NCI-H2081 (cell line): ENCODE data around the gene SS18.
"Not testable (repeated sequence)": the region's sequence is repeated elsewhere in the genome, so short reads cannot be mapped to it uniquely, and the experiment has no call there.

Experiments used
- DNase-seq, 2 experiments: peaks; one replicate each; lab custom pipeline; 2025; lab: John Stamatoyannopoulos, UW

SS18 gene

GRCh38 chr18:26090130-26091046 is at the start of gene SS18:
TSS of gene SS18 (minus strand) at chr18:26090613. CDS start at chr18:26090569, 44 bp downstream.
- peak; percentile 90 to 91 for DNase-seq

GRCh38 chr18:26135548-26135947 is 45.1 kb upstream of the SS18 start:
- no peak for DNase-seq

- no peak for DNase-seq
Observed at GRCh38 chr18:26134107-26134506, 43.7 kb upstream of the SS18 start.

- DNase-seq = no peak
Observed at GRCh38 chr18:26133652-26134051, 43.2 kb upstream of the SS18 start, which contains the start of gene PSMA8. TSS of gene PSMA8 (plus strand) at chr18:26133869. CDS start at chr18:26133966, 97 bp downstream.

- DNase-seq = not testable (repeated sequence)
Observed at GRCh38 chr18:26128192-26128591, 37.8 kb upstream of the SS18 start.

- DNase-seq = no peak
Observed at GRCh38 chr18:26127786-26128185, 37.4 kb upstream of the SS18 start.

DNA sequence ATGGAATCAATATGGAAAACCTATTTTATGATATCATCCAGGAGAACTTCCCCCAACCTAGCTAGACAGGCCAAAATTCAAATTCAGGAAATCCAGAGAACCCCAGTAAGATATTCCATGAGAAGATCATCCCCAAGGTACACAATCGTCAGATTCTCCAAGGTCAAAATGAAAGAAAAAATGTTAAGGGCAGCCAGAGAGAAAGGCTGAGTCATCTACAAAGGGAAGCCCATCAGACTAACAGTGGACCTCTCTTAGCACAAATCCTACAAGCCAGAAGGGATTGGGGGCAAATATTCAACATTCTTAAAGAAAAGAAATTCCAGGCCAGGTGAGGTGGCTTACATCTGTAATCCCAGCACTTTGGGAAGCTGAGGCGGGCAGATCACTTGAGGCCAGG is 31.6 kb upstream of the SS18 start:
- DNase-seq = not testable (repeated sequence)

DNA sequence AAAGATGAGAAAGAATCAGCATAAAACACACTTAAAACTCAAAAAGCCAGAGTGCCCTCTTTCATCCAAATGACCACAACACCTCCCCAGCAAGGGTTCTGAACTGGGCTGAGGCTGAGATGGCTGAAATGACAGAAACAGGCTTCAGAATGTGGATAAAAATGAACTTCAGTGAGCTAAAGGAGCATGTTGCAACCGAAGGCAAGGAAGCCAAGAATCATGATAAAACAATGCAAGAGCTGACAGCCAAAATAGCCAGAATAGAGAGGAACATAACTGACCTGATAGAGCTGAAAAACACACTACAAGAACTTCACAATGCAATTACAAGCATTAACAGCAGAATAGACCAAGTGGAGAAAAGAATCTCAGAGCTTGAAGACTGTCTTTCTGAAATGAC is 31.1 kb upstream of the SS18 start:
- DNase-seq = no peak

DNA sequence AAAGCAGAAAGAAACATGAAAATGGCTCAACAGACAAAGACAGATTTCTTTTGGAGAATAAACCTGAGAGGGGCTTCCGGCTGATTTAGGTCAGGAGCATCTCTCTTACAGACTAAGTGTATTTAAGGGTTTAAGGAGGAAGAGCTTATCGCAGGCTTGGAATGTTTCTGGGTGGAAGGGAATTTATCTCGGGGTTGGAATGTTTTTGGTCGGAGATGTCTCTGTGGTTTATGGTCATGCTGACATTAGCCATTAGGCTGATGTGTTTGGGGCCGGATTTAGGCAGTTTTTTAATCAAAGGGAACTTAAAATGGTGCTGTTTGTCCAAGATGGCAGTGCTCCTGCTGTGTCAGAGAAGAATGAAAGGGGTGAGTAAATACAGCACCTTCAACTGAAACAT is 28.8 kb upstream of the SS18 start:
- no peak for DNase-seq

DNA sequence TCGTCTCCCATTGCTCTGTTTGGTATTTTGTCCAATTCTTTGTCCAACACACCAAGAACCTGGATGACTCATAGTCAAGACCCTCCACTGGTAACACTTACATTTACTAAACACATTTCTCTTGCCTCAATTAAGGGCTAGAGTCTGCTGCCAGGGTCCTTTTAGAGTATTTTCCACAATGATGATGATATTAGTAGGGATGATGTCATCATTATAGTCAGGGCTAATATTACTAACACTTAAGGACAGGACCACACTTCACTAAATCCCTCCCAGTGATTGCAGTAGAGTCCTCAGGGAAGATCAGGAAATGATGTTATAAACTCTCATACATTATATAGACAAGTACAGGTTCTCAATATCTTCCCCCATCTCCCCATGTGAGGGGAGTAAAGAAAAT is 13.6 kb upstream of the SS18 start:
- no peak for DNase-seq

DNA sequence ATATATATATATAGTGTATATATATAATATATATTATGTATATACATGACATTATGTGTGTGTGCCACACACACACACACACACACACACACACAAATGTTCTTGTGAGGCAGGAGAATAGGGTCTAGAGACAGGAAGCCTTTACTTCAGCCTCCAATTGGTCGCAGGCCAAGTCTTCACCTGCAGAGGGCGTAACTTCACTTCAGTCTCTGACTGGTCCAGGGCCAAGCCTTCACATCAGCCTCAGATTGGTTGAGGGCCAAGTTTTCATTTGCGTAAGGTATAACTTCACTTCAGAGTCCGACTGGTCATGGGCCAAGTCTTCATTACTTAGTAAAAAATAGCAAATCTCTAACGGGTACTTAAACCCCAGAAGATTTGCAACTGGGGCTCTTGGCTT is 13.2 kb upstream of the SS18 start:
- no peak for DNase-seq

- no peak for DNase-seq
Observed at GRCh38 chr18:26097563-26097962, 7.2 kb upstream of the SS18 start.

DNA sequence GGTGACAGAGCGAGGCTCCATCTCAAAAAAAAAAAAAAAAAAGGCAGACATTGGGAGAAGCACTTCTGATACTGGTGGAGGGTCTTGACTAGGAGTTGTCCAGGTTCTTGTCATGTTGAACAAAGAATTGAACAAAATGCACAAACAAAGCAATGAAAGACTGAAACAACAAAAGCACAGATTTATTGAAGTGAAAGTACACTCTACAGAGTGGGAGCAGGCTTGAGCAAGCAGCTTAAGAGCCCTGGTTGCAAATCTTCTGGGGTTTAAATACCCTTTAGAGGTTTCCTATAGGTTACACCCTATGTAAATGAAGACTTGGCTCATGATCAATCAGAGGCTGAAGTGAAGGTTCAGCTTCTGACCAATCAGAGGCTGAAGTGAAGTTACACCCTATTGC is 6.4 kb upstream of the SS18 start:
- no peak for DNase-seq

GRCh38 chr18:26091047-26091630 is 726 bp upstream of the SS18 start:
- no peak for DNase-seq

- peak in 1 of 2 experiments; percentile 13 for DNase-seq
Observed at GRCh38 chr18:26089293-26090129, 902 bp downstream of the SS18 start.

- DNase-seq = no peak
Observed at GRCh38 chr18:26088487-26088886, 1.9 kb downstream of the SS18 start.

DNA sequence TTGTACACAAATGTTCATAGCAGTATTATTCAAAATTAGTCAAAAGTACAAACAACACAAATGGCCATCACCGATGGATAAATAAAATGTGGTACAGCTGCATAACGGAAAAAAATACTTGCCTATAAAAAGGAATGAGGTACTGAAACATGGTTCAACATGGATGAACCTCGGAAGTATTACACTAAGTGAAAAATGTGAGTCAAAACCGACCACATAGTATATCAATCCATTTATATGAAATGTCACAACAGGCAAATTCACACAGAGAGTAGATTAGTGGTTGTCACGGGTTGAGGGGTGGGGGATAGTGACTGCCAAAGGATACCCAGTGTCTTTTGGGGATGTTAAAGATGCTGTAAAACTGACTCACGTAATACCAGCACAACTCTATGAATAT is 3.5 kb downstream of the SS18 start:
- DNase-seq = no peak

GRCh38 chr18:26085056-26085455 is 5.4 kb downstream of the SS18 start:
- no peak for DNase-seq

GRCh38 chr18:26083099-26083498 is 7.3 kb downstream of the SS18 start:
- DNase-seq = no peak

DNA sequence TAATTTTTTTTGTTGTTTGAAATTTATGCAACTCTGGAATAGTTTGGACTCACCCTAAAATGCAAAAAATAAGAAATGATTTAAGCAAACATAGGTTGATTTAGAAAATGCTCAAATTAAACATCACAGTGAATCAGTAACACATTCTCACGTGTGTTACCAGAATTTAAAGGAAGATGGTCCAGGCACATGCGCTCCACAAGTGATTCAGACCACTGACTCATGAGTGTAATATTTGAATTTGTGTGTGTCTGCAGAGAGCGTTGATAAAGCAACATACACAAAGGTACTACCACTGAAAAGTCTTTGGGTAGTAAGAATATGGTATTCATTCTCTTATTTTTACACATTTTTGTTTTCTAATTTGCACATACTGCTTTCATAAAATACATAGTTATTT is 7.9 kb downstream of the SS18 start:
- DNase-seq = no peak

DNA sequence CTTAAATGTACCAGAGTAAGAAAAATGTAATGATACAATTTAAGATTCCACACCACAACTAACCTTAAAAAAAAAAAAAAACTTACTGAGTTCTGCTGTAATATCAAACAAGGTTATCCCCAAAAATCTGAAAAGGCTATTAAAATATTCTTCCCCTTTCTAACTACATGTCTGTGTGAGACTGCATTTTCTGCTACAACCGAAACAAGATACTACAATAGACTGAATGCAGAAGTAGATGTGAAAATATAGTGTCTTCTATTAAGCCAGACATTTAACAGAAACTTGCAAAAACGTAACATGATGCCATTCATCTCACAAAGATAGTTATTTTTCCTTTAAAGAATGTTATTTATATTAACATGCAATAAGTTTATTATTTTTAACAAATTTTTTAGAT is 16.2 kb downstream of the SS18 start:
- DNase-seq = no peak

- DNase-seq = no peak
Observed at GRCh38 chr18:26073758-26074157, 16.7 kb downstream of the SS18 start.

DNA sequence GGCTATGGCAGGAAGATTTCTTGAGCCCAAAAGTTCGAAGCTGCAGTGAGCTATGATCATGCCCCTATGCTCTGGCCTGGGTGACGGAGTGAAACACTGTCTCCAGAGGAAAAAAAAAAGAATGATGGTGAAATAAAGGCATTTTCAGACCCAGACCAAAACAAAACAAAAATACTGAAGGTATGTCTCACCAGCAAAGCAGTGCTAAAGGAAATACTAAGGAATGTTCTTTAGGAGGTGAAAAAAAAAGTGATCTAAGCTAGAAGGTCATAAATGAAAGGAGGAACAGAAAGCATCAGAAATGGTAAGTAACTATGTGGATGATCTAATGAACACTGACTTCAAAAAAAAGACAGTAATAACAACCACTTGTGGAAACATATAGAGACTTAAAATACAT is 18.7 kb downstream of the SS18 start:
- no peak for DNase-seq
